Measurements from ENCODE around the gene MEP1A.
"Not testable (repeated sequence)": the region's sequence is repeated elsewhere in the genome, so short reads cannot be mapped to it uniquely, and the experiment has no call there.

MEP1A gene

DNA sequence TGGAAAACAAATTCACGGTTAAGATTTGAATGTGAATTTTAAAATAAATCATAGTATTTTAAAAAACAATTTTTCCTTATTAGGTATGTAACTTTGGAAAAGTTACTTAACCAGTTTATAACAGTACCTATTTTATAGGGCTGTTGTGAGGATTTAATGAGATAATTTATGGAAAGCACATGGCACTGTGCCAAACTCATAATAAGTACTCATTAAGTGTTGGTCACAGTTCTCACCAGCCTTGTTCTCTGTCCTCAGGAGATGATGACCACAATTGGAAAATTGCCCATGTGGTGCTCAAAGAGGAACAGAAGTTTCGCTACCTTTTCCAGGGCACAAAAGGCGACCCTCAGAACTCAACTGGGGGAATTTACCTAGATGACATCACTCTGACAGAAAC lies 39.6 kb downstream of the MEP1A start:
- no peak for DNase-seq
- no peak overlapping the region for H3K27ac ChIP-seq
- in situ Hi-C loops (cut with HindIII; ENCODE audit: low pct_ligation_motif_present, low sequenced_read_pairs), result no loop called here
- H3K27me3 ChIP-seq (replicated peaks), result no peaks in the 10 kb centered on the region
- H3K36me3 ChIP-seq (replicated peaks), result no peaks in the 10 kb centered on the region
- H3K4me3 ChIP-seq (ENCODE audit: low read depth, low read length), result no peak overlapping the region
- TF ChIP-seq, protein P1, sequence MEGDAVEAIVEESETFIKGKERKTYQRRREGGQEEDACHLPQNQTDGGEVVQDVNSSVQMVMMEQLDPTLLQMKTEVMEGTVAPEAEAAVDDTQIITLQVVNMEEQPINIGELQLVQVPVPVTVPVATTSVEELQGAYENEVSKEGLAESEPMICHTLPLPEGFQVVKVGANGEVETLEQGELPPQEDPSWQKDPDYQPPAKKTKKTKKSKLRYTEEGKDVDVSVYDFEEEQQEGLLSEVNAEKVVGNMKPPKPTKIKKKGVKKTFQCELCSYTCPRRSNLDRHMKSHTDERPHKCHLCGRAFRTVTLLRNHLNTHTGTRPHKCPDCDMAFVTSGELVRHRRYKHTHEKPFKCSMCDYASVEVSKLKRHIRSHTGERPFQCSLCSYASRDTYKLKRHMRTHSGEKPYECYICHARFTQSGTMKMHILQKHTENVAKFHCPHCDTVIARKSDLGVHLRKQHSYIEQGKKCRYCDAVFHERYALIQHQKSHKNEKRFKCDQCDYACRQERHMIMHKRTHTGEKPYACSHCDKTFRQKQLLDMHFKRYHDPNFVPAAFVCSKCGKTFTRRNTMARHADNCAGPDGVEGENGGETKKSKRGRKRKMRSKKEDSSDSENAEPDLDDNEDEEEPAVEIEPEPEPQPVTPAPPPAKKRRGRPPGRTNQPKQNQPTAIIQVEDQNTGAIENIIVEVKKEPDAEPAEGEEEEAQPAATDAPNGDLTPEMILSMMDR (IDR thresholded peaks at IDR 0.05; ENCODE audit: low read depth, low read length, missing control alignments), result no peak

- H3K27ac ChIP-seq; H3K27me3 ChIP-seq (replicated peaks); H3K36me3 ChIP-seq (replicated peaks); H3K4me3 ChIP-seq (ENCODE audit: low read depth, low read length); DNase-seq; in situ Hi-C loops (cut with HindIII; ENCODE audit: low pct_ligation_motif_present, low sequenced_read_pairs): not testable (repeated sequence)
These were observed 41.2 kb downstream of the MEP1A start for GRCh38 chr6:46834257-46834916.

DNA sequence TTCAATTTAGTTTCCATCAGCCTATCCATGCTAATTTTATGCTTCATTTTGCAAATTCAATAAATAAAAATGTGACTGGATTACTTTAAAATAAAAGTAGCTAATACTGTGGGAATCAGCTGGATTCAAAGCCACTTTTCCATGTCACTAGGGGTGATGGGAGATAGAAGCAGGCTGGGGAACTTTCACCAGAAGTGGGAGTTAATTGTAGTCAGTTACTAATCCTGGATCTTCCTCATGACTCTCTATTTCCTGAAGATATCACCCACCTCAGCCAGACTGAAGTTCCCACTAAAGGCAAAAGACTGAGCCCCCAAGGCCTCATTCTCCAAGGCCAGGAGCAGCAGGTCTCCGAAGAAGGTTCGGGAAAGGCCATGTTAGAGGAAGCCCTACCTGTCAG lies 41.8 kb downstream of the MEP1A start:
- H3K27me3 ChIP-seq (replicated peaks); H3K36me3 ChIP-seq (replicated peaks); in situ Hi-C loops (cut with HindIII; ENCODE audit: low pct_ligation_motif_present, low sequenced_read_pairs); DNase-seq; H3K4me3 ChIP-seq (ENCODE audit: low read depth, low read length); H3K27ac ChIP-seq: not testable (repeated sequence)

GRCh38 chr6:46838033-46838432 lies 44.8 kb downstream of the MEP1A start:
- in situ Hi-C loops (cut with HindIII; ENCODE audit: low pct_ligation_motif_present, low sequenced_read_pairs), result no loop called here
- no peak for DNase-seq
- TF ChIP-seq, protein P1 (IDR thresholded peaks at IDR 0.05; ENCODE audit: low read depth, low read length, missing control alignments), result no peak
- H3K36me3 ChIP-seq (replicated peaks), result no peaks in the 10 kb centered on the region
- no peak overlapping the region for H3K4me3 ChIP-seq (ENCODE audit: low read depth, low read length)
- no peaks in the 10 kb centered on the region for H3K27me3 ChIP-seq (replicated peaks)
- H3K27ac ChIP-seq, result no peak overlapping the region

- H3K27me3 ChIP-seq (replicated peaks); H3K27ac ChIP-seq; H3K36me3 ChIP-seq (replicated peaks); in situ Hi-C loops (cut with HindIII; ENCODE audit: low pct_ligation_motif_present, low sequenced_read_pairs); H3K4me3 ChIP-seq (ENCODE audit: low read depth, low read length); DNase-seq: not testable (repeated sequence)
These were observed 49.2 kb downstream of the MEP1A start for GRCh38 chr6:46842252-46842846.

DNA sequence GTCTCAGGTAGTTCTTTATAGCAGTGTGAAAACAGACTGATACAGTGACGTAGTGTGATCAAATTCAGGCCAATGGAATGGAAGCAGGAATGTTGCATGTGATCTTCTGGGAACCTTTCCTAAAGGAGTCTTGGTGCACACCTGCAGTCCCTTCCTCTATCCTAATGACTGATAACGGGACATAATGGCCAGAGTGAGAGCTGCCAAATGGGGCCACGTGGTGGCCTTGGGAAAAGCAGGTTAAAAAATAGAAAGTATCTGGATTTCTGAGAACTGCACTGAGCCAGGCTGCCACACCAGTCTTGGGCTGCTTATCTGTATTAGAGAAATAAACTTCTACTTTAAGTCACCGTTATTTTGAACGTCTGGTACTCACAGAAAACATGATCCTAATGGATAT lies 51.9 kb downstream of the MEP1A start:
- no peaks in the 10 kb centered on the region for H3K27me3 ChIP-seq (replicated peaks)
- in situ Hi-C loops (cut with HindIII; ENCODE audit: low pct_ligation_motif_present, low sequenced_read_pairs), result no loop called here
- no peak overlapping the region for H3K4me3 ChIP-seq (ENCODE audit: low read depth, low read length)
- H3K27ac ChIP-seq, result no peak overlapping the region
- no peaks in the 10 kb centered on the region for H3K36me3 ChIP-seq (replicated peaks)
- DNase-seq, result no peak
- TF ChIP-seq, protein P1 (IDR thresholded peaks at IDR 0.05; ENCODE audit: low read depth, low read length, missing control alignments), result no peak

GRCh38 chr6:46848684-46849360 lies 55.6 kb downstream of the MEP1A start:
- Histone ChIP-seq H3K36me3 (replicated peaks) (no peaks in the 10 kb centered on the region), H3K27me3 (replicated peaks) (no peaks in the 10 kb centered on the region), H3K27ac (no peak overlapping the region), H3K4me3 (ENCODE audit: low read depth, low read length) (no peak overlapping the region)
- peak; percentile 78 for DNase-seq
- in situ Hi-C loops (cut with HindIII; ENCODE audit: low pct_ligation_motif_present, low sequenced_read_pairs), result no loop called here
- TF ChIP-seq, protein P1 (IDR thresholded peaks at IDR 0.05; ENCODE audit: low read depth, low read length, missing control alignments), result peak; percentile 90
